ENCODE results near the gene PDGFB.

GRCh38 chr22:39254122-39254521 lies 9.3 kb upstream of the PDGFB start:
- TF ChIP-seq EZH2 (IDR thresholded peaks at IDR 0.05; ENCODE audit: insufficient read depth, low read length) (no peak), CTCF (IDR thresholded peaks at IDR 0.05; ENCODE audit: insufficient read depth, low read depth, low read length) (no peak)
